ENCODE data around the gene SPOCK1.
"Not testable (repeated sequence)": the region's sequence is repeated elsewhere in the genome, so short reads cannot be mapped to it uniquely, and the experiment has no call there.

The SPOCK1 gene

GRCh38 chr5:136953346-136954069, 545.6 kb downstream of the SPOCK1 start:
- not testable (repeated sequence) for H3K36me3 ChIP-seq (ENCODE audit: insufficient read depth, low read length); H3K4me1 ChIP-seq (ENCODE audit: insufficient read depth, low read length); H3K9me3 ChIP-seq (ENCODE audit: control insufficient read depth, insufficient read depth, low read length)
- 0 out of 2 replicates have a peak overlapping the region, but pooled peaks have one; percentile 8 for H3K9ac ChIP-seq (ENCODE audit: low read depth, low read length)

- Histone ChIP-seq H3K4me1 (ENCODE audit: insufficient read depth, low read length) (peaks cover 13% of the 10 kb centered on the region), H3K9ac (ENCODE audit: low read depth, low read length) (no peak overlapping the region), H3K9me3 (ENCODE audit: control insufficient read depth, insufficient read depth, low read length) (no peaks in the 10 kb centered on the region), H3K36me3 (ENCODE audit: insufficient read depth, low read length) (no peaks in the 10 kb centered on the region)
Measured at GRCh38 chr5:136927571-136927970, 571.6 kb downstream of the SPOCK1 start.

DNA sequence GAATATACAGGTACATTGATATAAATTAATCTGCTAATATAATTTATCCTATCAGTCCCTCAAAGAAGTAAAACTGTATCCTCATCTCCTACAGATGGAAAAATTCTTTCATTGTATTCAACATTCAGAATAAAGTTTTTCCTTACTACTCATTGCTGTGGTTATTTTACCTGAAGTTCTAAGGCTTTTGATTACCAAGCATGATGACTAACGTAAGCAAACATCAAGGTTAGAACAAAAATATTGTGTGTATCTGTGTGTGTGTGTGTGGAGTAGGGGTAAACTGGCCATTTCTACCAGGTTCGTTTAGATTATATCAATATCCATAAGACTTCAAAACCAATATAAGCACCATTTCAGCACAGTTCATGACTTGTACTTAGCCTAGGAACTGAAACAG, 573.1 kb downstream of the SPOCK1 start:
- H3K36me3 ChIP-seq (ENCODE audit: insufficient read depth, low read length): no peaks in the 10 kb centered on the region
- H3K4me1 ChIP-seq (ENCODE audit: insufficient read depth, low read length): peaks cover 13% of the 10 kb centered on the region
- H3K9me3 ChIP-seq (ENCODE audit: control insufficient read depth, insufficient read depth, low read length): no peaks in the 10 kb centered on the region
- H3K9ac ChIP-seq (ENCODE audit: low read depth, low read length): no peak overlapping the region
